Measurements from ENCODE around the gene CBLL2. TPM values are rescaled to one million over a fixed set of nuclear protein-coding genes. Genes with fewer than 3 reads are reported as not detected.

CBLL2 gene, protein sequence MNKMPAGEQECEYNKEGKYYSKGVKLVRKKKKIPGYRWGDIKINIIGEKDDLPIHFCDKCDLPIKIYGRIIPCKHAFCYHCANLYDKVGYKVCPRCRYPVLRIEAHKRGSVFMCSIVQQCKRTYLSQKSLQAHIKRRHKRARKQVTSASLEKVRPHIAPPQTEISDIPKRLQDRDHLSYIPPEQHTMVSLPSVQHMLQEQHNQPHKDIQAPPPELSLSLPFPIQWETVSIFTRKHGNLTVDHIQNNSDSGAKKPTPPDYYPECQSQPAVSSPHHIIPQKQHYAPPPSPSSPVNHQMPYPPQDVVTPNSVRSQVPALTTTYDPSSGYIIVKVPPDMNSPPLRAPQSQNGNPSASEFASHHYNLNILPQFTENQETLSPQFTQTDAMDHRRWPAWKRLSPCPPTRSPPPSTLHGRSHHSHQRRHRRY
- total RNA-seq, result not detected in 2 replicates

DNA sequence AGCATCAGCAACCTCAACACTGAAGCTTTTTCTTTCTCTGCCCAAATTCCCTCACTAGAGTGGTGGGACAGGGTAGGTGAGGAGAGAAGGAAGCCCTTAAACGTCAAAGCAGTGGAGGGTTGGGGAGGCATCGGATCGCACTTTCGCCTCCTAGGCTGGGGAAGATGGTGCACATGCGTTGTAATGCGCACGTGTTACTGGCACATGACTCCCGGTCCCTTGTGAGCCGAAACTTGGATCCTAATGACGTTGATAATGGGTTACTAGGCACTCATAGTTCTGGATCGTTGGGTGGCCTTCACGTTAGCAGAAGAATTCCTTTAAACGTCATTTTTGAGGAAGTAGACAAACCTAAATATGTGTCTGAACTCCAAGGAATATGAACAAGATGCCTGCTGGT, at the start of gene CBLL2:
Gene CBLL2 (plus strand): TSS at position 301 of the 400 bp plus-strand sequence. CDS start 79 bp downstream, at position 380.

Other genes with a start within 250 kb of the CBLL2 start
- gene PHEX, start 240.6 kb upstream of the CBLL2 start, total RNA-seq, result 0.46 and 1.4 TPM in 2 replicates